OCI-LY1 (cell line): ENCODE data around the gene ESR1.
A peak's percentile ranks its signal among the peaks of the same experiment; 100 is the strongest.

Source experiments
- H2AFZ ChIP-seq: fragments of 200-600 bp; sonication (generic), shearing (Covaris generic); 2 replicates; pipeline ENCODE4 v1.6.0; 2014; ENCODE audit warnings: antibody characterized with exemption, mild to moderate bottlenecking, low read length
- H3F3A ChIP-seq: fragments of 200-600 bp; sonication (generic), shearing (Covaris generic); 2 replicates; pipeline ENCODE4 v1.6.0; 2014; ENCODE audit warnings: mild to moderate bottlenecking, antibody characterized with exemption, low read length, moderate library complexity; ENCODE audit not compliant: insufficient read depth
- H3K27ac ChIP-seq: fragments of 200-600 bp; sonication (generic); 2 replicates; pipeline ENCODE4 v1.5.1; 2014; ENCODE audit warnings: low read length, mixed run types, mild to moderate bottlenecking, low read depth; ENCODE audit not compliant: poor library complexity, severe bottlenecking
- H3K27me3 ChIP-seq: fragments of 200-600 bp; sonication (generic); 2 replicates; pipeline ENCODE4 v1.6.0; 2014; ENCODE audit warnings: antibody characterized with exemption, mild to moderate bottlenecking, low read length, moderate library complexity; ENCODE audit not compliant: insufficient read depth
- H3K36me3 ChIP-seq: fragments of 200-600 bp; sonication (generic); 2 replicates; pipeline ENCODE4 v1.6.1; 2014; ENCODE audit warnings: mild to moderate bottlenecking, antibody characterized with exemption, low read length, moderate library complexity, mixed read lengths; ENCODE audit not compliant: insufficient read depth
- H3K4me1 ChIP-seq: fragments of 200-600 bp; sonication (generic); 2 replicates; pipeline ENCODE4 v1.5.1; 2014; ENCODE audit warnings: mild to moderate bottlenecking, low read length, moderate library complexity; ENCODE audit not compliant: insufficient read depth, severe bottlenecking
- H3K4me2 ChIP-seq: fragments of 200-600 bp; sonication (generic), shearing (Covaris generic); 2 replicates; pipeline ENCODE4 v1.6.1; 2014; ENCODE audit warnings: low read length
- H3K4me3 ChIP-seq: fragments of 200-600 bp; sonication (generic); 2 replicates; pipeline ENCODE4 v1.5.1; 2014; ENCODE audit warnings: low read length, low read depth, mild to moderate bottlenecking, mixed read lengths; ENCODE audit not compliant: poor library complexity, severe bottlenecking
- H3K79me2 ChIP-seq: fragments of 200-600 bp; shearing (Covaris generic); 2 replicates; pipeline ENCODE4 v1.6.1; 2016; ENCODE audit warnings: mixed run types, low read length, mixed read lengths; ENCODE audit not compliant: insufficient read depth
- H3K9ac ChIP-seq: fragments of 200-600 bp; sonication (generic), shearing (Covaris generic); 2 replicates; pipeline ENCODE4 v1.6.1; 2014; ENCODE audit warnings: mild to moderate bottlenecking, low read length, mixed read lengths
- H3K9me2 ChIP-seq: fragments of 200-600 bp; sonication (generic), shearing (Covaris generic); 2 replicates; pipeline ENCODE4 v1.6.1; 2014; ENCODE audit warnings: low read depth, mild to moderate bottlenecking, low read length, mixed read lengths
- H3K9me3 ChIP-seq: fragments of 200-600 bp; shearing (Covaris generic); 2 replicates; pipeline ENCODE4 v1.6.1; 2014; ENCODE audit warnings: low read length, mixed read lengths
- H4K20me1 ChIP-seq: fragments of 200-600 bp; sonication (generic), shearing (Covaris generic); 2 replicates; pipeline ENCODE4 v1.6.0; 2016; ENCODE audit warnings: mild to moderate bottlenecking, low read length; ENCODE audit not compliant: insufficient read depth
- CTCF ChIP-seq: fragments of 200-600 bp; sonication (generic), shearing (Covaris generic); IDR thresholded peaks from 2 replicates; pipeline ENCODE4 v1.5.1; 2017; ENCODE audit warnings: mild to moderate bottlenecking, antibody characterized with exemption, low read length, moderate library complexity, mixed read lengths
- EZH2 ChIP-seq: fragments of 200-600 bp; sonication (generic), shearing (Covaris generic); IDR thresholded peaks from 2 replicates; pipeline ENCODE4 v1.8.0; 2017; ENCODE audit warnings: borderline replicate concordance, mixed run types, mild to moderate bottlenecking, antibody characterized with exemption, low read length, moderate library complexity, mixed read lengths

The ESR1 gene

GRCh38 chr6:152124429-152125074 lies 317.1 kb downstream of the ESR1 start:
- Histone ChIP-seq H3K27ac (no peak overlapping the region), H3K9me2 (no peaks in the 10 kb centered on the region), H3K79me2 (no peaks in the 10 kb centered on the region), H3K4me1 (no peaks in the 10 kb centered on the region), H3K36me3 (peaks cover 67% of the 10 kb centered on the region), H3K27me3 (no peaks in the 10 kb centered on the region), H3F3A (no peaks in the 10 kb centered on the region), H3K9me3 (no peaks in the 10 kb centered on the region), H3K4me3 (no peak overlapping the region), H3K4me2 (no peak overlapping the region), H2AFZ (no peak overlapping the region), H3K9ac (no peak overlapping the region), H4K20me1 (no peaks in the 10 kb centered on the region)
- TF ChIP-seq CTCF (peak; percentile 74), EZH2 (no peak)

GRCh38 chr6:152127432-152128165 lies 320.1 kb downstream of the ESR1 start:
- H3K9me3 ChIP-seq: no peaks in the 10 kb centered on the region
- H3K4me2 ChIP-seq: no peak overlapping the region
- no peaks in the 10 kb centered on the region for H3F3A ChIP-seq
- no peaks in the 10 kb centered on the region for H4K20me1 ChIP-seq
- no peak overlapping the region for H2AFZ ChIP-seq
- H3K27ac ChIP-seq: no peak overlapping the region
- H3K4me1 ChIP-seq: no peaks in the 10 kb centered on the region
- H3K79me2 ChIP-seq: no peaks in the 10 kb centered on the region
- no peak overlapping the region for H3K4me3 ChIP-seq
- TF ChIP-seq EZH2 (no peak), CTCF (no peak)
- no peak overlapping the region for H3K9ac ChIP-seq
- H3K27me3 ChIP-seq: no peaks in the 10 kb centered on the region
- H3K9me2 ChIP-seq: no peaks in the 10 kb centered on the region
- peaks cover 69% of the 10 kb centered on the region for H3K36me3 ChIP-seq

- Histone ChIP-seq H3K4me1 (no peaks in the 10 kb centered on the region), H3K9ac (no peak overlapping the region), H3K27ac (no peak overlapping the region)
Measured at GRCh38 chr6:152129691-152130151, 322.2 kb downstream of the ESR1 start.

More at GRCh38 chr6:152129691-152130151, 322.2 kb downstream of the ESR1 start:
- Histone ChIP-seq H3K9me3 (no peaks in the 10 kb centered on the region), H3K4me2 (no peak overlapping the region), H3K9me2 (no peaks in the 10 kb centered on the region), H3K4me3 (no peak overlapping the region), H3K36me3 (peaks cover 71% of the 10 kb centered on the region), H3F3A (no peaks in the 10 kb centered on the region), H4K20me1 (no peaks in the 10 kb centered on the region), H3K27me3 (no peaks in the 10 kb centered on the region), H3K79me2 (no peaks in the 10 kb centered on the region), H2AFZ (no peak overlapping the region)
- no peak for TF ChIP-seq EZH2
- no peak for TF ChIP-seq CTCF
